GM21717 (cell line): Measurements from ENCODE around the gene PF4V1.

Experiments
- ATAC-seq: cut with Tn5 transposase; IDR thresholded peaks from one replicate; pipeline ENCODE4 v1.9.1; 2021; ENCODE audit warnings: mild to moderate bottlenecking, moderate library complexity; ENCODE audit not compliant: unreplicated experiment

Gene PF4V1

GRCh38 chr4:73844806-73845205 is 8.3 kb upstream of the PF4V1 start:
- no peak for ATAC-seq

DNA sequence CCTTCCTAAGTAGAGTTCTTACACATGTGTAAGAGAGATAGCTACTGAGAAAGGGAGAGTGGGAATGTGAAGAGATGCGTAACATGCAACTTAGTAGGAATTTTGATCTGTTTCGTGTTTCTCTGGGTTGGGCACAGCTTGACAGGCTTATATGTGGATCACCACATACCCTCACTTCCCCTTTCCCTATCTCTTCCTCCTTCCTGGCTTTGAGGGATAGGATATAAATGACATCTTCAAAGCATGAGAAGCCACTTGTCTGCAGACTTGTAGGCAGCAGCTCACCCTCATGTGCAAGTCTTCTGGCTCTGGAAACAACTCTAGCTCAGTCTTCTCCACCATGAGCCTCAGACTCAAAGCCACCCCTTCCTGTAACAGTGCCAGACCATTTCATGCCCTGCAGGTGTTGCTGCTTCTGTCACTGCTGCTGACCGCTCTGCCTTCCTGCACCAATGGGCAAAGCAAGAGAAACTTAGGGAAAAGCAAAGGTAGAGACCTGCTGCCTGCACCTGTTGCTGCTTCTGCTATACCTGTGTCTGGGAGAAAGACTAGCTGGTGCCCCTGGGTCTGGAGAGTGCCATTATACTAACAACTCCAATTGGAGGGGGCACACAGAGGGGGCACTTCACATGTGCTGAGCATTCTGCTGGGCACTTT is 5.4 kb upstream of the PF4V1 start:
- no peak for ATAC-seq

DNA sequence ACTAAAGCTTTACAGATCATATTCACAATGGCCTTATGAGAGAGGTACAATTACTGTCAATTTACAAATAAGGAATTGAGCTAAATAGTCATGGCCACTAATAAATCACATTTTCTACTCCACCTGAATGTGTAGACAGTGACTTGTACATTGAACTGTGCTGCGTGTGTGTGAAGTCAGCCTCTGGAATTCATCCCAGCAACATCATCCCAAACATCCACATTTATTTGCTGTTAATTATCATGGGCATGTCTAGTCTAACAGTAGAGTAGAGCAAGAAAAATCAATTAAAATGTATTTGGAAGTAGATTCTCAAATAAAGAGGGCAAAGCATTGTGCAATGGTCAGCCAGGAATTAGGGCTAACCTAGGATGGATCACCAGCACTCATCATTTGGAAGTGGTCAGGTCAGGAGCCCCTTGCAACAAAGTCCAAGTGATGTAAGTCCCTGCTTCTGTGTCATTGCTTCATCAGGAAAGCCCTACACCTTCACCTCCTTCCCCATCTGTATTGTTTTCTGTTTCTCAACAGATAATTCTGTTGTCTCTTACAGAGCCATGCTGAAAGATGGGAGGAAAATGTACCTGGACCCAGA is 4.8 kb upstream of the PF4V1 start:
- ATAC-seq, result no peak

DNA sequence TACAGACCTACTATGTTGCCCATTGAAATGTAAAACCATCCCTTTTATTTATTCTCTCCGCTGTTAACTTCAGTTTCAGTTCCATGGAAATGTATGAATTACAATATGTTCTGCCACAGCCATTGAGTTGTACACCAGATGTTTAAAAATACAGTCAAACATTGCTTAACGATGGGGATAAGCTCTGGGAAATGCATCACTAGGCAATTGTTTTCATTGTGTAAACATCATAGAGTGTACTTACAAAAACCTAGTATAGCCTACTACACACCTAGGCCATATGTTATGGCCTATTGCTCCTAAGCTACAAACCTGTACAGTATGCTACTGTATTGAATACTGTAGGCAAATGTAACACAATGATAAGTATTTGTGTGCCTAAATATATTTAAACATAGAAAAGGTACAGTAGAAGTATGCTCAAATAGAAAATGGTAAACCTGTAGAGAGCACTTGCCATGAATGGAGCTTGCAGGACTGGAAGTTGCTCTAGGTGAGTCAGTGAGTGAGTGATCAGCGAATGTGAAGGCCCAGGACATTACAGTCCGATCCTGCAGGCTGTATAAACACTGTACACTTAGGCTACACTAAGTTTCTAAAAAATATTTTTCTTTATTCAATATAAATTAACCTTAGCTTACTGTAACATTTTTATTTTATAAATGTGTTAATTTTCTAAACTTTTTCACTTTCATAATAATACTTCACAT is 2.7 kb upstream of the PF4V1 start:
- no peak for ATAC-seq

GRCh38 chr4:73851293-73851692 is 1.8 kb upstream of the PF4V1 start:
- ATAC-seq, result no peak

GRCh38 chr4:73852771-73853170 is 325 bp upstream of the PF4V1 start:
- no peak for ATAC-seq

- no peak for ATAC-seq
Measured at GRCh38 chr4:73853718-73854473, 800 bp downstream of the PF4V1 start.

GRCh38 chr4:73855406-73855805 is 2.3 kb downstream of the PF4V1 start:
- ATAC-seq, result no peak

GRCh38 chr4:73856518-73856917 is 3.4 kb downstream of the PF4V1 start:
- ATAC-seq, result no peak

- no peak for ATAC-seq
Measured at GRCh38 chr4:73859614-73860088, 6.6 kb downstream of the PF4V1 start.

DNA sequence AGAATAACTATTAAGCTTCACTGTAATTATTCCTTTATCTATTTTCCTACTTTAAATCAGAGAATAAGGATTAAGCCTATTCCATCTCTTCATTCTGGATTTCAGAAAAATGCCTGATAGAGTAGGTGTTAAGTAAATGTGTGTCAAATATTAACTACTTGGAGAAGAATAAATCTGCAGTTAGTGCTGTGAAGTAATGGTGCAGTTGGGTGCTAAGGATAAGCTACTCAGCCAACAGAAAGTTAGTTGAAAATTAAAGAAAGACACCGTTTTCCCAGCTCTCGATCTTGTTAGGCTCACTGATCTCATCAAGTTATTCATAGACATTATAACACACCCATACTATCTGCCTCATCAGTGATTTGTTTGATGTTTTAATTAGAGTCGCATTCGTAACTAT is 7.1 kb downstream of the PF4V1 start:
- no peak for ATAC-seq

DNA sequence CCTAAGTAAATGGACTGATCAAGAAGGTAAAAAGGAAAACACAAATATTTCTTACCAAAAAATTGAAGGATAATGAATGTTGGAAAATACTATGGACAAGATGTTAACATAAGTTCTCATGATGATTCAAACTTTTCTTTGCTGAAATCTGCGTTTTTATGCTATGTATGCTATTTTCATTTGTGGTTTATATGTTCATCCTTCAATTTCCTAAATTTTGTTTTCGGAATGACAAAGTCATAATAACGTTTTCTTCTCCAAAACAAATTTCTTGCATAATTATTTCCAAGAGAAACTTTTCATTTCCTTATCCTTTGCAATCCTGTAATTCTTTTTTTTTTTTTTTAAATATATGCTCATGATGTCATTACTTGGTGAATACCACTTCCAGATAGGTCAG is 7.8 kb downstream of the PF4V1 start:
- ATAC-seq, result no peak

DNA sequence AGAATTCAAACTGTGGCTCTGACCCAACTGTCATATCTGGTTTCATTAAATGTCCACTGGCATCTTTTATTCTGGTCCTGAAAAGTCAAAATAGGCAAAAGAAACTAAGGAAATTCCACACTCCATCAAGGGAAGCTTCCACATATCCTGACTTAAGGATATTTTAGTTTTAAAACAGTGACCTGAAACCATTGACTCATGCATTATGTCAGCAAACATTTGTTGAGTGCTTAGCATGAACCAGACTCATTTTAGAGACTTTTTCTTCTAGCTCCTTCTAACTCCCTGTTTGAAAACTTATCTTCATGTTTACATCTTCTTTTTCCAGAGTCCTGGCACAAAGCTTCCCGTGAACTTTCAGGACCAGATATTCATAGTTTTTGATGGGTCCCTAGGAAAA is 9.2 kb downstream of the PF4V1 start:
- no peak for ATAC-seq

DNA sequence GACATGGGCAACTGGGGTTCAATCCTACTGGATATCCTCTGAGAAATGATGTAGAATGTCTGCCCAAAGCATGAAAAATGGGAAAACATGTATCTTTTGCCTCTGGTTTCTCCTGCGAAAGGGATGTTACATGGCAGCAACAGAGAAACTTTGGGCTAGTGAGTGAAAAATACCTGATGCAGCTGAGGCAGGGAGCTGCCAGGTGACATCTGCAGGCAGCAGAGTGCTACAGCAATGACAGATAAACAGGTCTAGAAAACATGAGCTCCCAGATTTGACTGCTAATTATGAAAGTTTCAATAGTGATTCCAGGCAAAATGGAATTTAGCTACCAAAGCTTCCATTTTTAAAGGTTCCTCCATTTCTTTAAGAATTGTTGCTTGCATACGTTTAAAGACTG is 11.3 kb downstream of the PF4V1 start:
- ATAC-seq, result no peak

DNA sequence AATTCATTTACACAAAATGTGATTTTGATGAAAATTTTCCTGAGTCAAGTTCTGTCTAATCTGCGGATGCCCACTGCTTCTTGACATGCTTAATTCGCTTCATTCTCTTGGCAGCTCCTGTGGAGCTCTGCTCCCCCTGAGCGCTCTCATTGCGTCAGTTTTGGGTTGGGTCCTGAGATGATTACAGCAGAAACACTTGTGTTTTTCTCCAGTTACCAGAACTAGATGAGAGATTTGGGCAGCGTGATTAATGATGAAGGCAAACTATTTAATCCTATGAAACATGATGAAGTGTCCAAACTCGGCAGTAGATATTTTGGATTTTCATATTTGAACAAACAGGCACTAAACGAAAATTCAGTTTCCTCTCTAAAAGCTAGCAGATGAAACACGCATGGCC is 11.9 kb downstream of the PF4V1 start:
- ATAC-seq, result no peak

- ATAC-seq, result no peak
Measured at GRCh38 chr4:73865431-73866096, 12.5 kb downstream of the PF4V1 start.

GRCh38 chr4:73866246-73866645 is 13.2 kb downstream of the PF4V1 start:
- no peak for ATAC-seq

DNA sequence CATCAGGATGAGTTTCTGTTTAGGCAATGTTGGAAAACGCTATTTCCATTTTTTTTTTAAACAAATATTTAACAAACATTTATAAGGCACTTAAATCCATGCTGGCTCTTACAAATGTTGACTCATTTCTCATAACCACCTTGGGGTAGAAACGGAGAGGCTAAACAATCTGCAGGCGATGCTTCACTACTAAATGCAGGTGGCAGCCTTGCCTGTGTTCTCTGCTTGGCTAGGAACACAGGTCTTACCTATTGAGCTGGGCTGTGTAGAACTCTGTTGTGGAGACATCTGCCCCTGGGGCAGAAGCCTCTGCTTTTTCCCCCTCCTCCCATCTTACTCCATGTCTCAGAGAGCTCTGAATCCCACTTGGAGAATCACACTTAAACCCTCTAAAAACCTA is 14.7 kb downstream of the PF4V1 start:
- no peak for ATAC-seq

DNA sequence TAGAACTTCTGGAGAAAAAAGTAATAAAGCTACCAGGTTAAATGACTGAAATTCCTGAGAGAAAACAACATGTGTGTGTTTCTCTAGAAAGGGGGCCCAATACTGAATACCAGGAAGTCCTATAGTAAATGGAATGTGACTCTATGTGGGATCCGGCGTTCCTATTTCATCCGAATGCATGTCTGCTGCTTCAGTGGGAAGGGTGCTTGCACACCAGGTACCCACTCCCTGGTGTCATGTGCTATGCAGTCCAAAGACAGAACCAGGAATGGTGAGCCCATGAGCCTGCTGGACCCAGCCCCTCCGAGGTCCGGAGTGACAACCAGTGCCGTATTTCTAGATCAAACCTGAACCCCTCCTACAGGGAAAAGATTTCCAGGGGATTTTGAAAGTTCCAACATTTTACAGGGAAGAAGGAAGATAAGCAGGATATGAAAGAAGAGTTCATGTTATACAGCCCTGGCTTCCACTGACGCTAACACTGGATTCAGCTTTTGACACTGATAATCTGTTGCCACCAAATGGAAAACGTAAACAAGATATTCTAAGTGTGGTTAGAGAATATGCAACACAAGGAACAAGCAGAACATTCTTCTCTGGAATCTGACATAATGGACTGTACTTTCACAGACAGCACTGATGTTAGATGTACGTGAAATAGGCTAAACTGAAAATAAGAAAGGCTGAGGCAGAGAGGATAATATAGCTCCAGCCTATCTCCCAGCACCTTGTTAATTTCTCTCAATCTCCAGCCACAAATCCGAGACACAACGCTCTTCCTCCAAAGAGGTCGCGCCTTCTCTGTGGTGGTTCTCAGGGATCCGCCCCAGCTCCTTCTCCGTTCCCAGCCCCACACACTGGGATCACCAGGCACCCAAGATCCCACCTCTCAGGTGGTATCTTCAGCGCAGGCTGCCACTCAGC is 15.4 kb downstream of the PF4V1 start:
- no peak for ATAC-seq
